Measurements from ENCODE around the gene MAOA. TPM values are rescaled to one million over a fixed set of nuclear protein-coding genes. Genes with fewer than 3 reads are reported as not detected.

The MAOA gene
- total RNA-seq, 1 donor from 2014 or later = 102 TPM

- no peak for TF ChIP-seq CTCF (IDR thresholded peaks at IDR 0.05)
- no peak for TF ChIP-seq POLR2A (IDR thresholded peaks at IDR 0.05)
- no peaks in the 10 kb centered on the region for H3K27me3 ChIP-seq
- intact Hi-C loops (cut with DNase I) = no loop called here
- no peaks in the 10 kb centered on the region for H3K36me3 ChIP-seq
- no peaks in the 10 kb centered on the region for H3K9me3 ChIP-seq
- H3K4me3 ChIP-seq = no peak overlapping the region
- H3K27ac ChIP-seq = no peak overlapping the region
- DNase-seq (ENCODE audit: extremely low spot score in 2 of 2) = no peak
- H3K4me1 ChIP-seq = peaks cover 8% of the 10 kb centered on the region
Observed at GRCh38 chrX:43640482-43640881, 15.6 kb upstream of the MAOA start.

- Histone ChIP-seq H3K27ac (no peak overlapping the region), H3K4me1 (peaks cover 8% of the 10 kb centered on the region), H3K4me3 (no peak overlapping the region), H3K36me3 (no peaks in the 10 kb centered on the region), H3K27me3 (no peaks in the 10 kb centered on the region), H3K9me3 (no peaks in the 10 kb centered on the region)
- TF ChIP-seq POLR2A (IDR thresholded peaks at IDR 0.05) = no peak
- no peak for TF ChIP-seq POLR2AphosphoS5 (IDR thresholded peaks at IDR 0.05; ENCODE audit: insufficient read depth in 1 of 2, low read depth in 1 of 2)
- TF ChIP-seq CTCF (IDR thresholded peaks at IDR 0.05) = no peak
- no peak for DNase-seq (ENCODE audit: extremely low spot score in 2 of 2)
- intact Hi-C loops (cut with DNase I) = no loop called here
Observed at GRCh38 chrX:43641691-43642090, 14.4 kb upstream of the MAOA start.

GRCh38 chrX:43643201-43643600, 12.9 kb upstream of the MAOA start:
- Histone ChIP-seq H3K36me3 (no peaks in the 10 kb centered on the region), H3K4me3 (no peak overlapping the region), H3K4me1 (peaks cover 8% of the 10 kb centered on the region), H3K9me3 (no peaks in the 10 kb centered on the region), H3K27me3 (no peaks in the 10 kb centered on the region), H3K27ac (no peak overlapping the region)
- no peak for DNase-seq (ENCODE audit: extremely low spot score in 2 of 2)
- TF ChIP-seq CTCF (IDR thresholded peaks at IDR 0.05) (no peak), POLR2A (IDR thresholded peaks at IDR 0.05) (no peak), POLR2AphosphoS5 (IDR thresholded peaks at IDR 0.05; ENCODE audit: insufficient read depth in 1 of 2, low read depth in 1 of 2) (no peak)
- intact Hi-C loops (cut with DNase I) = no loop called here

- Histone ChIP-seq H3K27me3 (no peaks in the 10 kb centered on the region), H3K9me3 (no peaks in the 10 kb centered on the region), H3K4me1 (peaks cover 8% of the 10 kb centered on the region), H3K36me3 (no peaks in the 10 kb centered on the region), H3K27ac (no peak overlapping the region), H3K4me3 (no peak overlapping the region)
- no peak for TF ChIP-seq CTCF (IDR thresholded peaks at IDR 0.05)
- no peak for TF ChIP-seq POLR2A (IDR thresholded peaks at IDR 0.05)
- intact Hi-C loops (cut with DNase I) = no loop called here
- DNase-seq (ENCODE audit: extremely low spot score in 2 of 2) = no peak
Observed at GRCh38 chrX:43643662-43644061, 12.4 kb upstream of the MAOA start.

GRCh38 chrX:43644124-43644701, 11.9 kb upstream of the MAOA start:
- Histone ChIP-seq H3K4me3 (no peak overlapping the region), H3K27me3 (no peaks in the 10 kb centered on the region), H3K27ac (no peak overlapping the region), H3K9me3 (no peaks in the 10 kb centered on the region), H3K4me1 (peaks cover 8% of the 10 kb centered on the region), H3K36me3 (no peaks in the 10 kb centered on the region)
- intact Hi-C loops (cut with DNase I) = no loop called here
- DNase-seq (ENCODE audit: extremely low spot score in 2 of 2) = no peak
- TF ChIP-seq POLR2A (IDR thresholded peaks at IDR 0.05) = no peak
- TF ChIP-seq CTCF (IDR thresholded peaks at IDR 0.05) = no peak
- no peak for TF ChIP-seq POLR2AphosphoS5 (IDR thresholded peaks at IDR 0.05; ENCODE audit: insufficient read depth in 1 of 2, low read depth in 1 of 2)
